GM12892 (cell line): ENCODE results near the gene SRSF8.

Source experiments
- DNase-seq: peaks from one replicate; pipeline ENCODE4 v3.0.0; 2011; ENCODE audit not compliant: insufficient read length
- FAIRE-seq: peaks from 2 replicates; lab custom pipeline; 2011; peaks lifted over from hg19 to GRCh38; lab: Jason Lieb, UNC
- POLR2A ChIP-seq: IDR thresholded peaks from 2 replicates; pipeline ENCODE4 v1.6.1; 2011; ENCODE audit warnings: low read depth, low read length, control low read depth
- POLR2AphosphoS5 ChIP-seq: IDR thresholded peaks from 2 replicates; pipeline ENCODE4 v1.6.1; 2011; ENCODE audit warnings: low read depth, low read length, control low read depth
- TAF1 ChIP-seq: IDR thresholded peaks from 2 replicates; pipeline ENCODE4 v1.6.1; 2011; ENCODE audit warnings: low read depth, mild to moderate bottlenecking, control low read depth, low read length, borderline replicate concordance

Gene SRSF8

GRCh38 chr11:95119361-95120060, 52.8 kb downstream of the SRSF8 start:
- FAIRE-seq (no peak), DNase-seq (no peak)
- TF ChIP-seq POLR2AphosphoS5: no peak
- no peak for TF ChIP-seq TAF1
- no peak for TF ChIP-seq POLR2A
